H1 (cell line): ENCODE data around the gene LIMS1. TPM values are rescaled to one million over a fixed set of nuclear protein-coding genes. Genes with fewer than 3 reads are reported as not detected.

ENCODE experiments used
- ASH2L ChIP-seq: fragments of 200-600, 300-600 bp; sonication (generic); IDR thresholded peaks from one replicate; pipeline ENCODE4 v1.7.1; 2017; ENCODE audit warnings: low read length
- FOSL1 ChIP-seq: IDR thresholded peaks from 2 replicates; pipeline ENCODE4 v1.6.1; 2011; ENCODE audit warnings: mild to moderate bottlenecking, low read depth, low read length, moderate library complexity; ENCODE audit not compliant: insufficient read depth
- GABPA ChIP-seq: IDR thresholded peaks from 2 replicates; pipeline ENCODE4 v1.6.1; 2011; ENCODE audit warnings: mild to moderate bottlenecking, low read length, moderate library complexity, borderline replicate concordance; ENCODE audit not compliant: insufficient read depth
- KDM1A ChIP-seq: fragments of 200-600, 300-600 bp; sonication (generic); IDR thresholded peaks from 2 replicates; pipeline ENCODE4 v1.7.1; 2016; ENCODE audit warnings: mild to moderate bottlenecking, low read length, borderline replicate concordance
- KDM5A ChIP-seq: fragments of 200-600 bp; IDR thresholded peaks from 2 replicates; pipeline ENCODE4 v1.7.1; 2012; ENCODE audit warnings: mild to moderate bottlenecking, low read length, inconsistent platforms, mixed read lengths
- MAFK ChIP-seq: IDR thresholded peaks from 2 replicates; pipeline ENCODE4 v1.6.1; 2012; ENCODE audit warnings: low read depth, mild to moderate bottlenecking, improper control_type of control experiment, low read length
- NANOG ChIP-seq: IDR thresholded peaks from 2 replicates; pipeline ENCODE4 v1.6.1; 2011; ENCODE audit warnings: low read length, low read depth, mild to moderate bottlenecking, inconsistent platforms; ENCODE audit not compliant: insufficient read depth, poor library complexity, severe bottlenecking
- NRF1 ChIP-seq: IDR thresholded peaks from 2 replicates; pipeline ENCODE4 v1.6.1; 2011; ENCODE audit warnings: mild to moderate bottlenecking, low read depth, low read length, improper control_type of control experiment
- POLR2A ChIP-seq, 2 experiments: IDR thresholded peaks; 1 replicate in 1 of 2; 2 replicates in 1 of 2; pipeline ENCODE4 v1.6.1; 2011; ENCODE audit warnings: low read depth in 2 of 2, low read length in 2 of 2, mild to moderate bottlenecking in 2 of 2; ENCODE audit errors: control extremely low read depth in 1 of 2
- SP1 ChIP-seq: IDR thresholded peaks from 2 replicates; pipeline ENCODE4 v1.6.1; 2011; ENCODE audit warnings: low read depth, low read length
- SRF ChIP-seq: IDR thresholded peaks from 2 replicates; pipeline ENCODE4 v1.6.1; 2011; ENCODE audit warnings: mild to moderate bottlenecking, low read depth, low read length, moderate library complexity
- SUZ12 ChIP-seq: fragments of 200-600 bp; sonication (generic); IDR thresholded peaks from 2 replicates; pipeline ENCODE4 v1.6.1; 2012; ENCODE audit warnings: mild to moderate bottlenecking, inconsistent platforms, low read length, moderate library complexity, mixed read lengths
- TBP ChIP-seq: IDR thresholded peaks from 2 replicates; pipeline ENCODE4 v1.6.1; 2011; ENCODE audit warnings: low read depth, low read length, improper control_type of control experiment
- TEAD4 ChIP-seq: IDR thresholded peaks from 2 replicates; pipeline ENCODE4 v1.6.1; 2012; ENCODE audit warnings: low read depth, low read length, inconsistent platforms, mixed read lengths
- polyA plus RNA-seq, 7 experiments: library from polyadenylated mRNA; depleted of rRNA in 3 of 7; stranded (reverse) in 5 of 7; unstranded in 2 of 7; fragments of >200 nt in 5 of 7; fragments of 200-250 nt in 2 of 7; gene quantifications; 1 replicate in 5 of 7; 2 replicates in 1 of 7; 4 replicates in 1 of 7; pipeline versions ENCODE4 v1.2.1 to v1.2.3, GENCODE V29; 2011 to 2013; ENCODE audit warnings: missing spikeins in 2 of 7, mixed read lengths in 2 of 7
- total RNA-seq: library from RNA; stranded (reverse); fragmentation: NEBNext Ultra II Directional; extraction: Animal tissue kit (Norgen Biotek cat#: 25700); gene quantifications from 2 replicates; pipeline ENCODE4 v1.2.1, GENCODE V29; 2021
- TF ChIP-seq, protein P1 (sequence below): IDR thresholded peaks from 2 replicates; pipeline ENCODE4 v1.6.1; 2012; ENCODE audit warnings: inconsistent platforms
- TF ChIP-seq, protein P2 (sequence below): IDR thresholded peaks from 2 replicates; pipeline ENCODE4 v1.6.1; 2011; ENCODE audit warnings: low read length, improper control_type of control experiment
- TF ChIP-seq, protein P3 (sequence below), 3 experiments: IDR thresholded peaks; 1 replicate in 2 of 3; 2 replicates in 1 of 3; pipeline versions ENCODE4 v1.5.1 to v1.6.1; 2011; ENCODE audit warnings: low read length in 3 of 3, mild to moderate bottlenecking in 3 of 3, inconsistent platforms in 2 of 3, low read depth in 1 of 3, moderate library complexity in 1 of 3; ENCODE audit not compliant: insufficient read depth in 1 of 3; ENCODE audit errors: control extremely low read depth in 1 of 3
- TF ChIP-seq, protein P4 (sequence below): IDR thresholded peaks from 2 replicates; pipeline ENCODE4 v1.6.1; 2012; ENCODE audit warnings: low read length, inconsistent platforms

Gene LIMS1
- total and polyA plus RNA-seq, 2 of the 8 experiments (the other 6 are each of a cell fraction or from before 2014, with no cell fraction given), result 24.1 to 36.7 TPM

DNA sequence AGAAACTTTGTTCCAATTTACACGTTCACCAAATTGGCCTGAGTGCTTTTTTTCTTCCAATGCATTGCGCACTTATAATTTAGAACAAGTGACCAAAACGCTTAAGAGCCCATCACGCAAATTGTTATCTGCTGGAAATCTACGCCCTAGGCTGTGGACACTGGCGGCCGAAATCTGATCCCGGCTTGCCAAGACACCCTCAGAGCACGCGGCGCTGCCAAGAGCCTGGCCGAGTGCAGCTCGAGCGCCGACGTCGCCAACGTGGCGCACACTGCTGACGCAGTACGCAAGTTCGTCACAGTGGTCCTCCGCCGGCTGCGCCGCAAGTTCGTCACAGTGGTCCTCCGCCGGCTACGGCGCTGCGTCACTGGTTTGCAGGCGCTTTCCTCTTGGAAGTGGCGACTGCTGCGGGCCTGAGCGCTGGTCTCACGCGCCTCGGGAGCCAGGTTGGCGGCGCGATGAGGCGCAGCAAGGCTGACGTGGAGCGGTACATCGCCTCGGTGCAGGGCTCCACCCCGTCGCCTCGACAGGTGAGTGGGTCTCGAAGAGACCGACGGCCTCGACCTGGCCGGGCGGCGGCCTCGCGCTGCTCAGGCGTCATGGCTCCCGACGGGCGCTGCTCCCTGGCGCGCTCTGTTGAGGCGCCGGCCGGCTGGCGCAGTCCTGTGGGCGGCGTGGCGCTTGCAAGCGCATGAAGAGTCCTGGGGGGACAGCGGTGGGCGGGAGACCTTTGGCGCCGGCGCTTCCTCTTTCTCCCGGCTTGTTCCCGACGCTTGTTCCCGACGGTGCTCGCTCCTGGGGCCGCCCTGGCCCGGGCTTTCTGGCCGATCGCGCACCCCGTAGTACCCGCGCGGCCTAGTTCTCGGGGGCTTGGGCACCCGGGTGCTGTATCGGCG, 185.1 kb downstream of the LIMS1 start, which contains the start of gene RANBP2 (continued):
- TF ChIP-seq SP1 (0 out of 2 replicates have a peak, but pooled peaks have one; percentile 46), SRF (peak; percentile 80), TBP (peak; percentile 93), KDM5A (peak; percentile 42; the same call in 1 of the 2 replicates), SUZ12 (no peak), KDM1A (no peak), ASH2L (peak; percentile 96), MAFK (no peak), FOSL1 (no peak), NANOG (no peak), NRF1 (no peak), POLR2A (IDR thresholded peaks at IDR 0.05; ENCODE audit: control extremely low read depth in 1 of 2, low read depth in 2 of 2, low read length in 2 of 2) (peak in 1 of 2 experiments; percentile 90; a peak in 2 of 3 replicates), TEAD4 (no peak), GABPA (no peak)
- TF ChIP-seq, protein P1, sequence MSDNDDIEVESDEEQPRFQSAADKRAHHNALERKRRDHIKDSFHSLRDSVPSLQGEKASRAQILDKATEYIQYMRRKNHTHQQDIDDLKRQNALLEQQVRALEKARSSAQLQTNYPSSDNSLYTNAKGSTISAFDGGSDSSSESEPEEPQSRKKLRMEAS, result peak; percentile 99
- TF ChIP-seq, protein P2, sequence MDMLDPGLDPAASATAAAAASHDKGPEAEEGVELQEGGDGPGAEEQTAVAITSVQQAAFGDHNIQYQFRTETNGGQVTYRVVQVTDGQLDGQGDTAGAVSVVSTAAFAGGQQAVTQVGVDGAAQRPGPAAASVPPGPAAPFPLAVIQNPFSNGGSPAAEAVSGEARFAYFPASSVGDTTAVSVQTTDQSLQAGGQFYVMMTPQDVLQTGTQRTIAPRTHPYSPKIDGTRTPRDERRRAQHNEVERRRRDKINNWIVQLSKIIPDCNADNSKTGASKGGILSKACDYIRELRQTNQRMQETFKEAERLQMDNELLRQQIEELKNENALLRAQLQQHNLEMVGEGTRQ, result peak; percentile 23; the same call in 1 of the 2 replicates
- TF ChIP-seq, protein P3, sequence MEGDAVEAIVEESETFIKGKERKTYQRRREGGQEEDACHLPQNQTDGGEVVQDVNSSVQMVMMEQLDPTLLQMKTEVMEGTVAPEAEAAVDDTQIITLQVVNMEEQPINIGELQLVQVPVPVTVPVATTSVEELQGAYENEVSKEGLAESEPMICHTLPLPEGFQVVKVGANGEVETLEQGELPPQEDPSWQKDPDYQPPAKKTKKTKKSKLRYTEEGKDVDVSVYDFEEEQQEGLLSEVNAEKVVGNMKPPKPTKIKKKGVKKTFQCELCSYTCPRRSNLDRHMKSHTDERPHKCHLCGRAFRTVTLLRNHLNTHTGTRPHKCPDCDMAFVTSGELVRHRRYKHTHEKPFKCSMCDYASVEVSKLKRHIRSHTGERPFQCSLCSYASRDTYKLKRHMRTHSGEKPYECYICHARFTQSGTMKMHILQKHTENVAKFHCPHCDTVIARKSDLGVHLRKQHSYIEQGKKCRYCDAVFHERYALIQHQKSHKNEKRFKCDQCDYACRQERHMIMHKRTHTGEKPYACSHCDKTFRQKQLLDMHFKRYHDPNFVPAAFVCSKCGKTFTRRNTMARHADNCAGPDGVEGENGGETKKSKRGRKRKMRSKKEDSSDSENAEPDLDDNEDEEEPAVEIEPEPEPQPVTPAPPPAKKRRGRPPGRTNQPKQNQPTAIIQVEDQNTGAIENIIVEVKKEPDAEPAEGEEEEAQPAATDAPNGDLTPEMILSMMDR (IDR thresholded peaks at IDR 0.05; ENCODE audit: control extremely low read depth in 1 of 3, insufficient read depth in 1 of 3, low read depth in 1 of 3, low read length in 3 of 3), result no peak
- TF ChIP-seq, protein P4, sequence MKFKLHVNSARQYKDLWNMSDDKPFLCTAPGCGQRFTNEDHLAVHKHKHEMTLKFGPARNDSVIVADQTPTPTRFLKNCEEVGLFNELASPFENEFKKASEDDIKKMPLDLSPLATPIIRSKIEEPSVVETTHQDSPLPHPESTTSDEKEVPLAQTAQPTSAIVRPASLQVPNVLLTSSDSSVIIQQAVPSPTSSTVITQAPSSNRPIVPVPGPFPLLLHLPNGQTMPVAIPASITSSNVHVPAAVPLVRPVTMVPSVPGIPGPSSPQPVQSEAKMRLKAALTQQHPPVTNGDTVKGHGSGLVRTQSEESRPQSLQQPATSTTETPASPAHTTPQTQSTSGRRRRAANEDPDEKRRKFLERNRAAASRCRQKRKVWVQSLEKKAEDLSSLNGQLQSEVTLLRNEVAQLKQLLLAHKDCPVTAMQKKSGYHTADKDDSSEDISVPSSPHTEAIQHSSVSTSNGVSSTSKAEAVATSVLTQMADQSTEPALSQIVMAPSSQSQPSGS, result 0 out of 2 replicates have a peak, but pooled peaks have one; percentile 48
